H9 (cell line): ENCODE results near the gene SEPTIN5. TPM values are rescaled to one million over a fixed set of nuclear protein-coding genes. Genes with fewer than 3 reads are reported as not detected.

Experiments
- DNase-seq: peaks from one replicate; pipeline ENCODE4 v3.0.0-alpha.2; 2017
- H2AFZ ChIP-seq: one replicate; pipeline ENCODE4 v1.6.1; 2013; ENCODE audit warnings: mild to moderate bottlenecking, low read length, control low read depth, moderate library complexity
- H2AK5ac ChIP-seq: 2 replicates; pipeline ENCODE4 v1.6.1; 2013; ENCODE audit warnings: low read length, control low read depth, mixed read lengths; ENCODE audit not compliant: insufficient read length
- H2BK120ac ChIP-seq: one replicate; pipeline ENCODE4 v1.6.1; 2013; ENCODE audit warnings: low read depth, mild to moderate bottlenecking, low read length, control low read depth, inconsistent platforms; ENCODE audit not compliant: poor library complexity, severe bottlenecking
- H2BK12ac ChIP-seq: 2 replicates; pipeline ENCODE4 v1.6.1; 2013; ENCODE audit warnings: low read length, control low read depth, mixed read lengths, low read depth; ENCODE audit not compliant: insufficient read length
- H2BK15ac ChIP-seq: 2 replicates; pipeline ENCODE4 v1.6.1; 2013; ENCODE audit warnings: low read depth, low read length, control low read depth
- H2BK20ac ChIP-seq: one replicate; pipeline ENCODE4 v1.6.1; 2013; ENCODE audit warnings: low read depth, mild to moderate bottlenecking, low read length, control low read depth, inconsistent platforms; ENCODE audit not compliant: poor library complexity, severe bottlenecking
- H2BK5ac ChIP-seq: 2 replicates; pipeline ENCODE4 v1.6.1; 2013; ENCODE audit warnings: low read length, control low read depth, mixed read lengths; ENCODE audit not compliant: insufficient read length
- H3K14ac ChIP-seq: 2 replicates; pipeline ENCODE4 v1.6.1; 2013; ENCODE audit warnings: low read length, control low read depth; ENCODE audit not compliant: insufficient read depth
- H3K18ac ChIP-seq: 2 replicates; pipeline ENCODE4 v1.6.1; 2013; ENCODE audit warnings: low read depth, mild to moderate bottlenecking, mixed read lengths, low read length, control low read depth; ENCODE audit not compliant: insufficient read length
- H3K23ac ChIP-seq: 2 replicates; pipeline ENCODE4 v1.6.1; 2013; ENCODE audit warnings: low read length, control low read depth, mixed read lengths, low read depth; ENCODE audit not compliant: insufficient read length
- H3K23me2 ChIP-seq: 2 replicates; pipeline ENCODE4 v1.6.1; 2013; ENCODE audit warnings: low read depth, mild to moderate bottlenecking, mixed read lengths, low read length, control low read depth; ENCODE audit not compliant: insufficient read length, poor library complexity, severe bottlenecking
- H3K27ac ChIP-seq: 2 replicates; pipeline ENCODE4 v1.5.1; 2013; ENCODE audit warnings: low read length, control low read depth, mixed read lengths, low read depth; ENCODE audit not compliant: insufficient read length
- H3K27me3 ChIP-seq: 2 replicates; pipeline ENCODE4 v1.6.1; 2013; ENCODE audit warnings: low read length, control low read depth, inconsistent platforms; ENCODE audit not compliant: insufficient read depth
- H3K4ac ChIP-seq: 2 replicates; pipeline ENCODE4 v1.6.1; 2013; ENCODE audit warnings: low read depth, mild to moderate bottlenecking, control low read depth, inconsistent platforms, low read length, moderate library complexity
- H3K4me1 ChIP-seq: 2 replicates; pipeline ENCODE4 v1.6.1; 2013; ENCODE audit warnings: low read length, control low read depth, inconsistent platforms; ENCODE audit not compliant: insufficient read depth
- H3K4me2 ChIP-seq: 2 replicates; pipeline ENCODE4 v1.6.1; 2013; ENCODE audit warnings: low read length, control low read depth, mixed read lengths; ENCODE audit not compliant: insufficient read length, insufficient read depth
- H3K56ac ChIP-seq: 2 replicates; pipeline ENCODE4 v1.6.1; 2013; ENCODE audit warnings: low read depth, mild to moderate bottlenecking, mixed read lengths, low read length, control low read depth; ENCODE audit not compliant: insufficient read length
- H3K79me1 ChIP-seq: 2 replicates; pipeline ENCODE4 v1.6.1; 2013; ENCODE audit warnings: low read depth, mild to moderate bottlenecking, moderate library complexity, low read length, control low read depth, inconsistent platforms; ENCODE audit not compliant: insufficient read depth, poor library complexity, severe bottlenecking
- H3K79me2 ChIP-seq: 2 replicates; pipeline ENCODE4 v1.6.1; 2013; ENCODE audit warnings: low read length, control low read depth, inconsistent platforms; ENCODE audit not compliant: insufficient read depth
- H3K9ac ChIP-seq: 2 replicates; pipeline ENCODE4 v1.6.1; 2013; ENCODE audit warnings: low read length, control low read depth, mixed read lengths; ENCODE audit not compliant: insufficient read length; ENCODE audit errors: extremely low read depth
- H3K9me3 ChIP-seq: one replicate; pipeline ENCODE4 v1.6.1; 2013; ENCODE audit warnings: low read depth, low read length, inconsistent platforms; ENCODE audit not compliant: control insufficient read depth
- H3T11ph ChIP-seq: one replicate; pipeline ENCODE4 v1.6.1; 2013; ENCODE audit warnings: mild to moderate bottlenecking, low read length, control low read depth, inconsistent platforms
- H4K20me1 ChIP-seq: one replicate; pipeline ENCODE4 v1.6.1; 2013; ENCODE audit not compliant: control insufficient read depth, insufficient read length, insufficient read depth
- H4K5ac ChIP-seq: 2 replicates; pipeline ENCODE4 v1.6.1; 2013; ENCODE audit warnings: low read depth, mild to moderate bottlenecking, mixed read lengths, low read length, control low read depth; ENCODE audit not compliant: insufficient read length
- H4K8ac ChIP-seq: replicated peaks from 2 replicates; pipeline ENCODE4 v1.6.1; 2013; ENCODE audit warnings: low read length, control low read depth, mixed read lengths, low read depth; ENCODE audit not compliant: insufficient read length
- H4K91ac ChIP-seq: 2 replicates; pipeline ENCODE4 v1.6.1; 2013; ENCODE audit warnings: low read depth, mild to moderate bottlenecking, moderate library complexity, mixed read lengths, low read length, control low read depth; ENCODE audit not compliant: insufficient read length
- H3K27ac Mint-ChIP-seq, 3 experiments: 2 replicates in 2 of 3; 3 replicates in 1 of 3; pipeline ENCODE4 v1.8.0; 2020 to 2021; ENCODE audit warnings: mixed read lengths in 3 of 3, mild to moderate bottlenecking in 1 of 3, moderate library complexity in 1 of 3
- H3K27me3 Mint-ChIP-seq: 2 replicates; pipeline ENCODE4 v1.8.0; 2021; ENCODE audit warnings: low read depth, mild to moderate bottlenecking, moderate library complexity, mixed read lengths
- H3K36me3 Mint-ChIP-seq, 3 experiments: 2 replicates in 2 of 3; 3 replicates in 1 of 3; pipeline ENCODE4 v1.8.0; 2020 to 2021; ENCODE audit warnings: low read depth in 3 of 3, mixed read lengths in 3 of 3; ENCODE audit not compliant: insufficient read depth in 1 of 3
- H3K4me1 Mint-ChIP-seq, 2 experiments: 2 replicates each; pipeline ENCODE4 v1.8.0; 2020; ENCODE audit warnings: mixed read lengths in 2 of 2
- H3K4me3 Mint-ChIP-seq, 2 experiments: 2 replicates in 1 of 2; 3 replicates in 1 of 2; pipeline ENCODE4 v1.8.0; 2020 to 2021; ENCODE audit warnings: mild to moderate bottlenecking in 2 of 2, mixed read lengths in 2 of 2, moderate library complexity in 1 of 2
- H3K9me3 Mint-ChIP-seq, 2 experiments: 2 replicates in 1 of 2; 3 replicates in 1 of 2; pipeline ENCODE4 v1.8.0; 2020; ENCODE audit warnings: mild to moderate bottlenecking in 2 of 2, mixed read lengths in 2 of 2, moderate library complexity in 1 of 2
- WGBS: extraction: QIAGEN DNeasy Blood & Tissue Kit; methylation state at CpG from one replicate; pipeline ENCODE4 v1.1.7; 2013; ENCODE audit warnings: missing lambda C conversion rate, low lambda C conversion rate, mixed read lengths; ENCODE audit not compliant: insufficient read length; ENCODE audit errors: extremely low coverage; 5-methylcytosine and 5-hydroxymethylcytosine counted together
- total RNA-seq: library from RNA; stranded (reverse); gene quantifications from 2 replicates; pipeline ENCODE4 v1.2.1, GENCODE V29; 2021
- TF ChIP-seq, protein P1 (sequence below): fragments of 200-600 bp; sonication (generic); conservative IDR thresholded peaks from 3 replicates; pipeline ENCODE4 v1.8.0; 2021; ENCODE audit warnings: antibody characterized with exemption, mild to moderate bottlenecking

SEPTIN5 gene
- total RNA-seq, 1 experiment from 2014 or later, result 17.8 TPM

GRCh38 chr22:19762568-19763457 is 48.5 kb downstream of the SEPTIN5 start:
- H2AK5ac ChIP-seq, result no peak overlapping the region
- Mint-ChIP-seq H3K9me3 (peaks cover 5 to 9% of the 10 kb centered on the region in 2 experiments; a peak in 3 of 5 replicates), H3K36me3 (peaks cover 0 to 3% (median 0%) of the 10 kb centered on the region in 3 experiments; a peak in 2 of 7 replicates), H3K4me3 (peak overlapping the region in 1 of 2 experiments; percentile 58; a peak in 2 of 5 replicates), H3K27ac (no peak overlapping the region), H3K4me1 (peaks cover 16 to 44% of the 10 kb centered on the region in 2 experiments), H3K27me3 (peaks cover 85% of the 10 kb centered on the region)
- peak overlapping the region; percentile 35 for H3K4me2 ChIP-seq
- no peak for DNase-seq
- H2AFZ ChIP-seq, result no peak overlapping the region
- no peak overlapping the region for H3K9ac ChIP-seq
- no peak overlapping the region for H2BK5ac ChIP-seq
- H4K20me1 ChIP-seq, result peaks cover 3% of the 10 kb centered on the region
- H4K5ac ChIP-seq, result no peak overlapping the region
- no peak overlapping the region for H3T11ph ChIP-seq
- no CpG with 5 or more reads among the region's 34 CpGs for WGBS
- H2BK20ac ChIP-seq, result no peak overlapping the region
- no peaks in the 10 kb centered on the region for H3K9me3 ChIP-seq
- H3K4me1 ChIP-seq, result peaks cover 3% of the 10 kb centered on the region; the same call in 1 of the 2 replicates
- H3K23ac ChIP-seq, result no peak overlapping the region
- H3K4ac ChIP-seq, result no peak overlapping the region
- no peak overlapping the region; the same call in 1 of the 2 replicates for H2BK15ac ChIP-seq
- H3K14ac ChIP-seq, result no peak overlapping the region; the same call in 1 of the 2 replicates
- H3K27me3 ChIP-seq, result peaks cover 76% of the 10 kb centered on the region
- no peak overlapping the region for H4K91ac ChIP-seq
- H2BK12ac ChIP-seq, result no peak overlapping the region
- H2BK120ac ChIP-seq, result no peak overlapping the region
- TF ChIP-seq, protein P1, sequence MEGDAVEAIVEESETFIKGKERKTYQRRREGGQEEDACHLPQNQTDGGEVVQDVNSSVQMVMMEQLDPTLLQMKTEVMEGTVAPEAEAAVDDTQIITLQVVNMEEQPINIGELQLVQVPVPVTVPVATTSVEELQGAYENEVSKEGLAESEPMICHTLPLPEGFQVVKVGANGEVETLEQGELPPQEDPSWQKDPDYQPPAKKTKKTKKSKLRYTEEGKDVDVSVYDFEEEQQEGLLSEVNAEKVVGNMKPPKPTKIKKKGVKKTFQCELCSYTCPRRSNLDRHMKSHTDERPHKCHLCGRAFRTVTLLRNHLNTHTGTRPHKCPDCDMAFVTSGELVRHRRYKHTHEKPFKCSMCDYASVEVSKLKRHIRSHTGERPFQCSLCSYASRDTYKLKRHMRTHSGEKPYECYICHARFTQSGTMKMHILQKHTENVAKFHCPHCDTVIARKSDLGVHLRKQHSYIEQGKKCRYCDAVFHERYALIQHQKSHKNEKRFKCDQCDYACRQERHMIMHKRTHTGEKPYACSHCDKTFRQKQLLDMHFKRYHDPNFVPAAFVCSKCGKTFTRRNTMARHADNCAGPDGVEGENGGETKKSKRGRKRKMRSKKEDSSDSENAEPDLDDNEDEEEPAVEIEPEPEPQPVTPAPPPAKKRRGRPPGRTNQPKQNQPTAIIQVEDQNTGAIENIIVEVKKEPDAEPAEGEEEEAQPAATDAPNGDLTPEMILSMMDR, result no peak
- H3K18ac ChIP-seq, result no peak overlapping the region
- no peak overlapping the region for H3K56ac ChIP-seq
- H3K27ac ChIP-seq, result no peak overlapping the region
- no peaks in the 10 kb centered on the region for H3K79me2 ChIP-seq
- H3K79me1 ChIP-seq, result no peaks in the 10 kb centered on the region
- no peak overlapping the region for H4K8ac ChIP-seq
- H3K23me2 ChIP-seq, result peaks cover 2% of the 10 kb centered on the region
